HEK293 (cell line): Measurements from ENCODE around the gene MATCAP1.

Experiments
- CTCF ChIA-PET: fragments of 350-600 bp; formaldehyde crosslinking; extraction: SDS; loops from one replicate; lab custom pipeline; 2021; ENCODE audit warnings: antibody characterized with exemption; lab: Yijun Ruan, JAX
- POLR2A ChIA-PET: fragments of 300-600 bp; formaldehyde crosslinking; extraction: SDS; loops from one replicate; lab custom pipeline; 2020; ENCODE audit warnings: antibody characterized with exemption, inconsistent platforms; lab: Yijun Ruan, JAX
- H3K27ac ChIP-seq: fragments of 200-500 bp; sonication (Bioruptor generic); 2 replicates; pipeline ENCODE4 v1.5.1; 2014; ENCODE audit warnings: low read depth, low read length, control low read depth, inconsistent platforms; ENCODE audit errors: extremely low read depth
- H3K36me3 ChIP-seq, 2 experiments: fragments of 200-500 bp in 1 of 2; sonication (Bioruptor generic) in 1 of 2; 1 replicate in 1 of 2; 2 replicates in 1 of 2; pipeline ENCODE4 v1.5.1; 2014 to 2017; ENCODE audit warnings: inconsistent platforms in 2 of 2, low read length in 2 of 2; ENCODE audit not compliant: control insufficient read depth in 2 of 2, insufficient read depth in 1 of 2
- H3K4me1 ChIP-seq: fragments of 200-500 bp; sonication (Bioruptor generic); 2 replicates; pipeline ENCODE4 v1.5.1; 2014; ENCODE audit warnings: mild to moderate bottlenecking, low read length, inconsistent platforms; ENCODE audit not compliant: control insufficient read depth, insufficient read depth
- H3K4me3 ChIP-seq: 2 replicates; pipeline ENCODE4 v1.5.1; 2011; ENCODE audit warnings: low read depth, mild to moderate bottlenecking, control low read depth, low read length, moderate library complexity
- H3K9me3 ChIP-seq: fragments of 200-500 bp; sonication (Bioruptor generic); 2 replicates; pipeline ENCODE4 v1.5.1; 2014; ENCODE audit warnings: low read depth, low read length, inconsistent platforms; ENCODE audit not compliant: control insufficient read depth, insufficient read depth
- BCL11B ChIP-seq: fragments of 450-650 bp; formaldehyde crosslinking; IDR thresholded peaks from 2 replicates; pipeline ENCODE4 v1.5.1; 2016; ENCODE audit warnings: low read depth, missing biosample characterization, missing genetic modification characterization
- BCL6B ChIP-seq: fragments of 450-650 bp; formaldehyde crosslinking; IDR thresholded peaks from 2 replicates; pipeline ENCODE4 v1.5.1; 2017; ENCODE audit warnings: missing biosample characterization, missing genetic modification characterization
- KLF1 ChIP-seq: fragments of 450-650 bp; formaldehyde crosslinking; IDR thresholded peaks from 2 replicates; pipeline ENCODE4 v1.5.1; 2016; ENCODE audit warnings: missing biosample characterization, missing genetic modification characterization
- KLF10 ChIP-seq: fragments of 450-650 bp; IDR thresholded peaks from 2 replicates; pipeline ENCODE4 v1.5.1; 2018; ENCODE audit warnings: missing biosample characterization, mild to moderate bottlenecking, missing genetic modification characterization
- KLF9 ChIP-seq: fragments of 450-650 bp; formaldehyde crosslinking; IDR thresholded peaks from 2 replicates; pipeline ENCODE4 v1.5.1; 2016; ENCODE audit warnings: missing biosample characterization, missing genetic modification characterization, low read depth
- SCRT1 ChIP-seq: fragments of 450-650 bp; formaldehyde crosslinking; IDR thresholded peaks from 2 replicates; pipeline ENCODE4 v1.5.1; 2016; ENCODE audit warnings: missing biosample characterization, missing genetic modification characterization, borderline replicate concordance
- YY1 ChIP-seq: fragments of 450-650 bp; formaldehyde crosslinking; IDR thresholded peaks from 2 replicates; pipeline ENCODE4 v1.5.1; 2018; ENCODE audit warnings: missing biosample characterization, missing genetic modification characterization
- ZBTB1 ChIP-seq: fragments of 450-650 bp; formaldehyde crosslinking; IDR thresholded peaks from 2 replicates; pipeline ENCODE4 v1.5.1; 2016; ENCODE audit warnings: missing biosample characterization, missing genetic modification characterization
- ZBTB20 ChIP-seq: fragments of 450-650 bp; formaldehyde crosslinking; IDR thresholded peaks from 2 replicates; pipeline ENCODE4 v1.5.1; 2016; ENCODE audit warnings: missing biosample characterization, missing genetic modification characterization
- ZNF140 ChIP-seq: fragments of 450-650 bp; formaldehyde crosslinking; IDR thresholded peaks from 2 replicates; pipeline ENCODE4 v1.5.1; 2016; ENCODE audit warnings: missing biosample characterization, missing genetic modification characterization
- ZNF169 ChIP-seq: fragments of 450-650 bp; formaldehyde crosslinking; IDR thresholded peaks from 2 replicates; pipeline ENCODE4 v1.5.1; 2016; ENCODE audit warnings: missing biosample characterization, missing genetic modification characterization
- ZNF324 ChIP-seq: fragments of 450-650 bp; formaldehyde crosslinking; IDR thresholded peaks from 2 replicates; pipeline ENCODE4 v1.5.1; 2016; ENCODE audit warnings: missing biosample characterization, missing genetic modification characterization
- ZNF37A ChIP-seq: fragments of 450-650 bp; IDR thresholded peaks from 2 replicates; pipeline ENCODE4 v1.5.1; 2018; ENCODE audit warnings: missing biosample characterization, missing genetic modification characterization
- ZNF449 ChIP-seq: fragments of 450-650 bp; formaldehyde crosslinking; IDR thresholded peaks from 2 replicates; pipeline ENCODE4 v1.5.1; 2017; ENCODE audit warnings: missing biosample characterization, mild to moderate bottlenecking, missing genetic modification characterization, moderate library complexity
- ZNF514 ChIP-seq: fragments of 450-650 bp; formaldehyde crosslinking; IDR thresholded peaks from 2 replicates; pipeline ENCODE4 v1.5.1; 2016; ENCODE audit warnings: missing biosample characterization, missing genetic modification characterization
- ZNF549 ChIP-seq: fragments of 450-650 bp; IDR thresholded peaks from 2 replicates; pipeline ENCODE4 v1.5.1; 2018; ENCODE audit warnings: missing biosample characterization, missing genetic modification characterization, mild to moderate bottlenecking, inconsistent platforms, moderate library complexity
- ZNF645 ChIP-seq: fragments of 450-650 bp; formaldehyde crosslinking; IDR thresholded peaks from 2 replicates; pipeline ENCODE4; 2016; ENCODE audit warnings: missing biosample characterization, missing genetic modification characterization
- ZNF660 ChIP-seq: fragments of 450-650 bp; IDR thresholded peaks from 2 replicates; pipeline ENCODE4 v1.5.1; 2018; ENCODE audit warnings: missing biosample characterization, mild to moderate bottlenecking, missing genetic modification characterization
- ZSCAN16 ChIP-seq: fragments of 450-650 bp; formaldehyde crosslinking; IDR thresholded peaks from 2 replicates; pipeline ENCODE4 v1.5.1; 2016; ENCODE audit warnings: missing biosample characterization, missing genetic modification characterization

MATCAP1 gene

GRCh38 chr16:67200491-67200890 lies 16.7 kb upstream of the MATCAP1 start:
- Histone ChIP-seq H3K27ac (no peak overlapping the region), H3K4me1 (no peaks in the 10 kb centered on the region), H3K36me3 (peaks cover 0 to 78% of the 10 kb centered on the region in 2 experiments; a peak in 2 of 3 replicates), H3K9me3 (no peaks in the 10 kb centered on the region), H3K4me3 (no peak overlapping the region)
- CTCF ChIA-PET = interaction anchor here (0.6 kb wide), 1 partner anchor 222 kb away, joined by 3 read pairs; no protein-coding TSS in a partner anchor
- POLR2A ChIA-PET = interaction anchor here (0.6 to 1.5 kb wide), 4 partner anchors 8 to 194 kb away, joined by 3 to 9 read pairs (median 4); partner anchors contain the start of genes E2F4 and TMEM208
- TF ChIP-seq ZNF449 (tag by site-specific recombination) (no peak), BCL11B (tag by site-specific recombination) (no peak), ZNF660 (tag by site-specific recombination) (no peak), ZNF549 (tag by site-specific recombination) (no peak), ZBTB20 (no peak), ZNF324 (tag by site-specific recombination) (no peak), YY1 (tag by site-specific recombination) (no peak), ZNF140 (tag by site-specific recombination) (no peak), ZNF37A (tag by site-specific recombination) (no peak), KLF9 (no peak), KLF10 (tag by site-specific recombination) (no peak), BCL6B (tag by site-specific recombination) (no peak), SCRT1 (tag by site-specific recombination) (no peak), ZSCAN16 (no peak), ZNF169 (tag by site-specific recombination) (no peak), ZBTB1 (tag by site-specific recombination) (no peak), ZNF514 (no peak)

GRCh38 chr16:67199808-67200198 lies 16.0 kb upstream of the MATCAP1 start:
- ChIA-PET POLR2A (interaction anchor here (1.5 kb wide), 1 partner anchor 27 kb away, joined by 4 read pairs; the partner anchor contains the start of gene TMEM208), CTCF (no interaction called here)
- no peaks in the 10 kb centered on the region for H3K9me3 ChIP-seq
- peaks cover 6 to 85% of the 10 kb centered on the region in 2 experiments; a peak in 2 of 3 replicates for H3K36me3 ChIP-seq
- no peak overlapping the region for H3K27ac ChIP-seq
- no peaks in the 10 kb centered on the region for H3K4me1 ChIP-seq
- H3K4me3 ChIP-seq = no peak overlapping the region
- TF ChIP-seq ZNF37A (tag by site-specific recombination) (no peak), ZNF645 (no peak), KLF1 (tag by site-specific recombination) (peak; percentile 39)
